ENCODE results near the gene DEAF1. TPM values are rescaled to one million over a fixed set of nuclear protein-coding genes. Genes with fewer than 3 reads are reported as not detected.

DEAF1 gene
- total RNA-seq, 4 donors from 2014 or later = 61.8 to 103 (median 87.6) TPM

- intact Hi-C loops (cut with DNase I) = loop anchor here (5.0 kb wide), 1 partner anchor 53 kb away; the partner anchor contains the start of genes LMNTD2 and RASSF7
- peak; percentile 85 for DNase-seq
- Histone ChIP-seq H3K27ac (peak overlapping the region; percentile 73 to 94 (median 78)), H3K4me3 (replicated peaks in 1 of 3) (peak overlapping the region; percentile 39 to 74 (median 58)), H3K9me3 (no peaks in the 10 kb centered on the region), H3K4me1 (peaks cover 22 to 27% of the 10 kb centered on the region in 2 donors), H3K36me3 (peaks cover 32 to 36% of the 10 kb centered on the region in 2 donors), H3K27me3 (no peaks in the 10 kb centered on the region)
- WGBS, 2 donors = 53 to 60% methylated on average over 1 to 50 of the region's 68 CpGs
- no peak for TF ChIP-seq CTCF (IDR thresholded peaks at IDR 0.05)
- TF ChIP-seq POLR2A (IDR thresholded peaks at IDR 0.05) = no peak
Measured at GRCh38 chr11:614623-615503, 80.2 kb downstream of the DEAF1 start.

GRCh38 chr11:614021-614622 lies 80.9 kb downstream of the DEAF1 start:
- no peak for DNase-seq
- no peak for TF ChIP-seq POLR2A (IDR thresholded peaks at IDR 0.05)
- TF ChIP-seq CTCF (IDR thresholded peaks at IDR 0.05) = no peak
- Histone ChIP-seq H3K27me3 (no peaks in the 10 kb centered on the region), H3K9me3 (no peaks in the 10 kb centered on the region), H3K36me3 (peaks cover 39 to 43% of the 10 kb centered on the region in 2 donors), H3K4me1 (peaks cover 22 to 27% of the 10 kb centered on the region in 2 donors), H3K27ac (peak overlapping the region in 2 of 3 donors; percentile 73 to 94), H3K4me3 (replicated peaks in 1 of 3) (no peak overlapping the region)
- 67 to 86% methylated on average over 6 to 10 of the region's 14 CpGs for WGBS, 2 donors
- intact Hi-C loops (cut with DNase I) = loop anchor here (5.0 kb wide), 1 partner anchor 52 kb away; the partner anchor contains the start of genes LMNTD2 and RASSF7

- Histone ChIP-seq H3K4me1 (peaks cover 22 to 27% of the 10 kb centered on the region in 2 donors), H3K36me3 (peaks cover 41 to 50% of the 10 kb centered on the region in 2 donors), H3K27ac (peak overlapping the region in 2 of 3 donors; percentile 73 to 94), H3K9me3 (no peaks in the 10 kb centered on the region), H3K27me3 (no peaks in the 10 kb centered on the region), H3K4me3 (replicated peaks in 1 of 3) (no peak overlapping the region)
- peak; percentile 52 to 68 for DNase-seq
- no peak for TF ChIP-seq CTCF (IDR thresholded peaks at IDR 0.05)
- TF ChIP-seq POLR2A (IDR thresholded peaks at IDR 0.05) = no peak
- intact Hi-C loops (cut with DNase I) = loop anchor here (5.0 kb wide), 1 partner anchor 51 kb away; the partner anchor contains the start of genes LMNTD2 and RASSF7
- 60 to 79% methylated on average over 12 to 25 of the region's 36 CpGs for whole genome bisulfite sequencing, 2 donors
Measured at GRCh38 chr11:613369-613968, 81.6 kb downstream of the DEAF1 start.

- H3K4me1 ChIP-seq = peaks cover 22 to 27% of the 10 kb centered on the region in 2 donors
- DNase-seq = no peak
- no peaks in the 10 kb centered on the region for H3K9me3 ChIP-seq
- WGBS, 2 donors = 94 to 98% methylated on average over 5 to 9 of the region's 10 CpGs
- intact Hi-C loops (cut with DNase I) = loop anchor here (5.0 kb wide), 1 partner anchor 51 kb away; the partner anchor contains the start of genes LMNTD2 and RASSF7
- H3K36me3 ChIP-seq = peaks cover 44 to 55% of the 10 kb centered on the region in 2 donors
- no peak overlapping the region for H3K27ac ChIP-seq
- no peaks in the 10 kb centered on the region for H3K27me3 ChIP-seq
- no peak overlapping the region for H3K4me3 ChIP-seq (replicated peaks in 1 of 3)
- TF ChIP-seq CTCF (IDR thresholded peaks at IDR 0.05) = no peak
- TF ChIP-seq POLR2A (IDR thresholded peaks at IDR 0.05) = no peak
Measured at GRCh38 chr11:612961-613300, 82.1 kb downstream of the DEAF1 start.
